Non-pigmented ciliary epithelial cell (primary cell): ENCODE results near the gene STAG1.

Experiments
- DNase-seq: peaks from one replicate; pipeline ENCODE4 v3.0.0-alpha.2; 2010; ENCODE audit warnings: low read depth

Gene STAG1

DNA sequence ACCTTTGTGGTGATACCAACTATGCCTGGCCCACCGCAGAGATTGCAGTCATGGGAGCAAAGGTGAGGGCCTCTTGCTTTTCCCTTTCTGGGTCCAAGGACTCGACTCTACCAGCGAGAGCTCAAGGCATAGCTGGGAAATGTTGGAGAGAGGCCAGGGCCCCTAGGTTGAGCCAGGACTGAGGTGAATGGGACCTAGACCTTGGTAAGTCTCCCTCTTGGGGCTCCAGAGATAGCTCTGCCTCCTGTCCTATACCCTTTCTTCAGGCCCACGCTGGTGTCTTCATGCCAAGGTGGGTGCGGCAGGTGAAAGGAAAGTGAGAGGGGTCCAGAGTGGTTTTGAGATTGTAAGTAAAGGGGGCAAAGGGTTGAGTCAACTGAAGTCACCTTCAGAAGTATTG lies 424.5 kb downstream of the STAG1 start:
- DNase-seq: no peak

DNA sequence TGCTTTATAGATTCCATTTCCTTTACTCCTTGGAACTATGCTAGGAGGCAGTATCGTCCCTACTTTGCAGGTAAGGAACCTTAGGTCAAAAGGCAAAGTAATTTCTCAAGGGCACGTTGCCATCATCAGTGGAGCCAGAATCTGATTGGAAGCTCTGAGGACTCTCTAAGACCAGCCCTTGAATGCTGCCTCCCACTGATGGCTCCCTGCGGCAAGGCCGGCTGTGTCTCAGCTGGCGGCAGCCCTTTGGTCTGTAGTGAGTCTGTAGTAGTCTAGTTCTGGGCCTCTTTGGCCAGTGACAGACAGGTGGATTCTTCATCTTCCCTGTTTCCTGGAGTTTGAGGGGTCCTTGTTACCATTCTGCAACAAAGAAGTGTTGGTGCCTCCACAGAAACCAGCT lies 425.9 kb downstream of the STAG1 start:
- DNase-seq: no peak

DNA sequence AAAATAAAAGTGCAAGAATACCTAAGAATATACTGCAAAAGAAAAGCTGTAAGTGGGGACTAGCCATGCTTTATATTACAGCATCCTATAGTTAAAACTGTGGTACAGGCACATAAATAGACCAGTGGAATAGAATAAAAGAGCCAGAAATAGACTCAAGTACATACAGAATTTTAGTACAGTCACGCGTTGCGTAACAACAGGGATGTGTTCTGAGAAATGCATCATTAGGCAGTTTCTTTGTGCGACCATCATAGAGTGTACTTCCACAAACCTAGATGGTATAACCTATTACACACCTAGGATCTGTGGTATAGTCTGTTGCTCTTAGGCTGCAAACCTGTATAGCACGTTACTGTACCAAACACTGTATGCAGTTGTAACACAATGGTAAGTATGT lies 440.2 kb downstream of the STAG1 start:
- no peak for DNase-seq

DNA sequence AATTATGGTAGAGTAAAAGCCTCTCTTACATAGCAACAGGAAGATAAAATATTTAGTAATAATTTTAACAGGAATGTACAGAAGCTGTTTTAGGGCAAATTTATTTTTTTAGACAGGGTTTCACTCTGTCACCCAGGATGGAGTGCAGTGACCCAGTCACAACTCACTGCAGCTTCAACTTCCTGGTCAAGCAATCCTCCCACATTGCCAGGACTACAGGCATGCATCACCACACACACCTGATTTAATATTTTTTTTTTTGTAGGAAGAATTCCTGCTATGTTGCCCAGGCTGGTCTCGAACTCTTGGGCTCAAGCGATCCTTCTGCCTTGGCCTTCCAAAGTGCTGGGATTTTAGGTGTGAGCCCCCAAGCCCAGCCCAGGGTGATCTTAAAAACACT lies 440.9 kb downstream of the STAG1 start:
- DNase-seq: no peak

DNA sequence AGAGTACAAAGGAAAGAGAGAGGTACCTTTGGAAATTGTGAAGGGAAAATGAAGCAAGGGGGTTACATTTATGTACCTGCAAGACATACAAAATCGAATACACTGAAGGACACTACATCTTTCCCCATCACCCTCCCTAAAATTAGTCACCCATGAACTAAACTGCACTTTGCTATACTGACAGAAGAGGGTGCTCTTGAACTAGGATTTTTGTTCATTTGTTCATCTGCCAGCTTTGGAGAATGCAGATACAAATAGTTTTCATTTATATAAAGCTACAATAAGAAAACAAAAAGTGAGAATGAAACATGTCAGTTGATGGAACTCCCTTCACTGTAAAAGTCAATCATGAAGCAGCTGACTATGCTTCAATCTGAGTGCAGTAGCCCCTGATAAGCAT lies 446.3 kb downstream of the STAG1 start:
- DNase-seq: no peak

DNA sequence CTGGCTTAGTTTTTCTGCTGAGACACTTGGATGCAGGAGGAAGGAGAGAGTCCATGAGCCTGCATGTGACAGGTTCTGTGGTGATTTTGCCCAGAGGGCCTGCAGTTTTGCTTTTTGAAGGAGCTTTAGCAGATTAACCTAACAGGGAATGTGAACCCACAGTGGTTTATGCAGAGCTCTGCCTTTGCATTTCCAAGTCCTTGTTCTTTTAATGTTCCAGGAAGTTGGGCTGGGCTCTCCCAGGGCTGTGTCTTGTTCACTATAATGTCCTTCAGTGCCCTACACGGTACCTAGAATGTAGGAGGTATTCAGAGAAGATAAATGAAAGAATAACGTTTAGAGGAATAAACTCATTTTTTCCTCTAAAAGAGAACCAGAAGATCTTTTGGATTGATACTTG lies 451.7 kb downstream of the STAG1 start:
- no peak for DNase-seq

DNA sequence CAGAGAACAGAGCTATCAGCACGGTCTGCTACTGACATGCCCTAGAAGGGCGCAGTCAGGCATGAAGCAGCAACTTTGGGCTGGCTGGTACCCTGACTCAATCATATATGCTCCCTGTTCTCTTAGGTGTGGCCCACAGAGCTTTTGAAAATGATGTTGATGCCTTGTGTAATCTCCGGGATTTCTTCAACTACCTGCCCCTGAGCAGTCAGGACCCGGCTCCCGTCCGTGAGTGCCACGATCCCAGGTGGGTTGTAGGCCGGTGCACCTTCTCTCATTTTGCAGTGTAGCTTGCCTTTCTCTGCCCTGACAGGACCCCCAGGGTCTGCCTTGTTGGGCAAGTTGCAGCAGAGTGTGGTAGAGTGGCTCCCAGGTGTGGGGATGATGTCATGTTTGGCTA lies 454.4 kb downstream of the STAG1 start:
- DNase-seq: no peak

DNA sequence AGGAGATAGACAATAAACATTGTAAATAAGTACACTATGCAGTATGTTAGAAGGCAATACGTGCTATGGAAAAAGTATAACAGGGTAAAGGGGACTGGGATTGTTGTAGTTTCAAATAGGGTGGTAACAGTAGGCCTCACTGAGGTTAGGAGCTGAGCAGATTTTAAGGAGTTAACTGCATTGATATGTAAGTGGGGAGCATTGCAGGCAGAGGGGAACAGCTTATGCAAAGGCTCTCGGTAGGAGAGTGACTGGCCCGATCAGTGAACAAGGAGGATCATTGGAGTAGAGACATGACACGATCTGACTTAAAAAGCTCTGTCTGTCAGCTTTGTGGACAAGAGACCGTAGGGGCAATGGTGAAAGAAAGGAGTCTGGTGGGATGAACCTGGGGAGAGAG lies 455.2 kb downstream of the STAG1 start:
- no peak for DNase-seq

DNA sequence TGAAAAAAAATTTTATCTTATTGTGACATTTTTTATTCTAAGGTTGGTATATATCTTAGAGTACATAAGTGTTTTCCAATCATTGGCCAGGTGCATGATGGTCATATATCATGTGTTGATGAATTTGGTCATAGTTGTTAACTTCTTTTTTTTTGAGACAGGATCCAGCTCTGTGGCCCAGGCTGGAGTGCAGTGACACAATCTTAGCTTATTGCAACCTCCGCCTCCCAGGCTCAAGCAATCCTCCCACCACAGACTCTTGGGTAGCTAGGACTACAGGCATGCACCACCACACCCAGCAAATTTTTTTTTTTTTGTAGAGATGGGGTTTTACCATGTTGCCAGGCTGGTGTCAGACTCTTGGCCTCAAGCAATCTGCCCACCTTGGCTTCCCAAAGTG lies 458.0 kb downstream of the STAG1 start:
- no peak for DNase-seq

DNA sequence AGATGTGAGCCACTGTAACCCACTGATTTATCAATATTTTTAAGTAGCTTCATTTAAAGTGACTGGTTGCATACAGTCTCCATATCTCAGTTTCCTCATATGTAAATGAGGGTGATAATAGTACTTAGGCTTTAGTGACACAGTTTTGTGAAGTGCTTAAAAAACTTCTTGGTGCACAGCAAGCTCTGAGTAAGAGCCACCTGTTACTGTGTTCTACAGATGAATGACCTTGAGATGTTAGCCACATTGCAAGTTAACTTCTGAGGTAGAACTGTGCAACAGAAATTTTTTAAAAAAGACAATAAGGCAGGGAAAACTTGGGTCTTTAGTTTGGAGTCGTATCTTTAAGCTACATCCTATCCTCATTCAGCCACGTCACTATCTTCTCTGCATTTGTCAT lies 458.9 kb downstream of the STAG1 start:
- DNase-seq: no peak

DNA sequence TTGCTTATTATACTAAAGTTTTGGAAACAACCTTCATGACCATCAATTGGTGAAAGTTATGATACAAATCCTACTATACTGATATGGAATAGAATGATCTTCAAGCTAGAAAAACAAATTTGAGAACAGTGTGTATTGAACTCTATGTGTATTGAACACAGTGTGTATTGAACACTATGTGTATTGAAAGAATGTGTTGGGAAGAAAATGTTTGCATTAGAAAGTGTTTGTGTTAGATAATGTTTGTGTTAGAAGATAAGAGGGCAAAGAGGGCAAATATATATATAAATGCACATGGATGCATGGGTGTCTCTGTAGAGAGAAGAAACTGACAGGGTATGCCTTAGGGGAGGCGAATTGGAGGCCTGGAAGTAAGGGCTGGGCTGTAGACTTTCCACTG lies 459.7 kb downstream of the STAG1 start:
- no peak for DNase-seq

DNA sequence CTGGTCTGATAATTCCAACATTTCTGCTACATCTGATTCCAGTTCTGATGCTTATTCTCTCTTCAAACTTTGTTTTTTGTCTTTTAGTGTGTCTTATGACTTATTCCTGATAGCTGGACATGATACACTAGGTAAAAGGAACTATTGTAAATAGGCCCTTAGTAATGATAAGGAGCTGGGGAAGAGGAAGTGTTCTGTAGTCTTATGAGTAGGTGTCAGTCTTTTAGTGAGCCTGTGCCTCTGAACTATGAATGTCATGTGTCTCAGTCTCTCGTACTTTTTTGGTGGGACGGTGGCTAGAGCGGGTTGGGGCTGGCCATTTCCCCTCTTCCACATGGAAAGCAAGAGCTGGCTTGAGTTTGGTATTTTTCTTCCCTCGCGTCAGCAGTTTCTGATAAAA lies 460.9 kb downstream of the STAG1 start:
- no peak for DNase-seq
